HT1080 (cell line): ENCODE data around the gene HDAC1. TPM values are rescaled to one million over a fixed set of nuclear protein-coding genes. Genes with fewer than 3 reads are reported as not detected.
A peak's percentile ranks its signal among the peaks of the same experiment; 100 is the strongest.
"Not testable (repeated sequence)": the region's sequence is repeated elsewhere in the genome, so short reads cannot be mapped to it uniquely, and the experiment has no call there.

ENCODE experiments used
- DNase-seq: peaks from one replicate; pipeline ENCODE4 v3.0.0-alpha.2; 2015; ENCODE audit warnings: low read depth
- total RNA-seq: library from RNA; depleted of rRNA; stranded (reverse); fragments of >200 nt; shearing (Covaris generic); gene quantifications from 2 replicates; pipeline ENCODE4 v1.2.3, GENCODE V29; 2014

The HDAC1 gene
- total RNA-seq, 1 experiment from 2014 or later = 126 TPM

- peak; percentile 73 for DNase-seq
Measured at GRCh38 chr1:32273391-32274208, 18.3 kb upstream of the HDAC1 start.

- DNase-seq = no peak
Measured at GRCh38 chr1:32274646-32275340, 17.1 kb upstream of the HDAC1 start.

- no peak for DNase-seq
Measured at GRCh38 chr1:32275424-32275823, 16.5 kb upstream of the HDAC1 start.

GRCh38 chr1:32276032-32276782, 15.7 kb upstream of the HDAC1 start:
- no peak for DNase-seq

- not testable (repeated sequence) for DNase-seq
Measured at GRCh38 chr1:32284777-32285176, 7.1 kb upstream of the HDAC1 start.

- DNase-seq = no peak
Measured at GRCh38 chr1:32285658-32286057, 6.2 kb upstream of the HDAC1 start.

- no peak for DNase-seq
Measured at GRCh38 chr1:32286763-32287162, 5.1 kb upstream of the HDAC1 start.

GRCh38 chr1:32289256-32289655, 2.6 kb upstream of the HDAC1 start:
- no peak for DNase-seq

GRCh38 chr1:32291145-32291707, 657 bp upstream of the HDAC1 start:
- DNase-seq = peak; percentile 82

- DNase-seq = not testable (repeated sequence)
Measured at GRCh38 chr1:32298211-32298610, 6.3 kb downstream of the HDAC1 start.

- no peak for DNase-seq
Measured at GRCh38 chr1:32299327-32299726, 7.4 kb downstream of the HDAC1 start.

GRCh38 chr1:32303358-32303757, 11.5 kb downstream of the HDAC1 start:
- DNase-seq = no peak

- no peak for DNase-seq
Measured at GRCh38 chr1:32303997-32304622, 12.2 kb downstream of the HDAC1 start.

GRCh38 chr1:32305310-32305709, 13.4 kb downstream of the HDAC1 start:
- DNase-seq = no peak

- DNase-seq = no peak
Measured at GRCh38 chr1:32307324-32307723, 15.4 kb downstream of the HDAC1 start.

GRCh38 chr1:32309960-32310359, 18.1 kb downstream of the HDAC1 start:
- no peak for DNase-seq

GRCh38 chr1:32311709-32312393, 20.0 kb downstream of the HDAC1 start:
- no peak for DNase-seq

GRCh38 chr1:32316903-32317277, 25.0 kb downstream of the HDAC1 start:
- DNase-seq = no peak

GRCh38 chr1:32318127-32318869, 26.4 kb downstream of the HDAC1 start:
- no peak for DNase-seq

- peak; percentile 70 for DNase-seq
Measured at GRCh38 chr1:32321712-32322291, 29.9 kb downstream of the HDAC1 start.
